Fibroblast of the aortic adventitia (primary cell): ENCODE measurements around the gene AIG1. TPM values are rescaled to one million over a fixed set of nuclear protein-coding genes. Genes with fewer than 3 reads are reported as not detected.

Experiments
- DNase-seq: peaks from one replicate; pipeline ENCODE4 v3.0.0-alpha.2; 2010; ENCODE audit warnings: low read depth
- H3K4me3 ChIP-seq: 2 replicates; pipeline ENCODE4 v1.5.1; 2011; ENCODE audit warnings: low read depth, mild to moderate bottlenecking, control low read depth, low read length, moderate library complexity
- total RNA-seq: library from RNA; depleted of rRNA; stranded (reverse); fragments of >200 nt; gene quantifications from 2 replicates; pipeline ENCODE4 v1.2.3, GENCODE V29; 2012; ENCODE audit warnings: low replicate concordance
- TF ChIP-seq, protein P1 (sequence below): IDR thresholded peaks from 2 replicates; pipeline ENCODE4 v1.5.1; 2011; ENCODE audit warnings: mild to moderate bottlenecking, low read length, control low read depth, inconsistent platforms; ENCODE audit not compliant: insufficient read depth

AIG1 gene
- total RNA-seq, 1 donor: 28.0 TPM

- H3K4me3 ChIP-seq: no peak overlapping the region
- DNase-seq: no peak
- TF ChIP-seq, protein P1, sequence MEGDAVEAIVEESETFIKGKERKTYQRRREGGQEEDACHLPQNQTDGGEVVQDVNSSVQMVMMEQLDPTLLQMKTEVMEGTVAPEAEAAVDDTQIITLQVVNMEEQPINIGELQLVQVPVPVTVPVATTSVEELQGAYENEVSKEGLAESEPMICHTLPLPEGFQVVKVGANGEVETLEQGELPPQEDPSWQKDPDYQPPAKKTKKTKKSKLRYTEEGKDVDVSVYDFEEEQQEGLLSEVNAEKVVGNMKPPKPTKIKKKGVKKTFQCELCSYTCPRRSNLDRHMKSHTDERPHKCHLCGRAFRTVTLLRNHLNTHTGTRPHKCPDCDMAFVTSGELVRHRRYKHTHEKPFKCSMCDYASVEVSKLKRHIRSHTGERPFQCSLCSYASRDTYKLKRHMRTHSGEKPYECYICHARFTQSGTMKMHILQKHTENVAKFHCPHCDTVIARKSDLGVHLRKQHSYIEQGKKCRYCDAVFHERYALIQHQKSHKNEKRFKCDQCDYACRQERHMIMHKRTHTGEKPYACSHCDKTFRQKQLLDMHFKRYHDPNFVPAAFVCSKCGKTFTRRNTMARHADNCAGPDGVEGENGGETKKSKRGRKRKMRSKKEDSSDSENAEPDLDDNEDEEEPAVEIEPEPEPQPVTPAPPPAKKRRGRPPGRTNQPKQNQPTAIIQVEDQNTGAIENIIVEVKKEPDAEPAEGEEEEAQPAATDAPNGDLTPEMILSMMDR: no peak
Measured at GRCh38 chr6:143093290-143093689, 32.6 kb downstream of the AIG1 start.

- no peak for DNase-seq
- TF ChIP-seq, protein P1: no peak
- H3K4me3 ChIP-seq: no peak overlapping the region
Measured at GRCh38 chr6:143096403-143096802, 35.7 kb downstream of the AIG1 start.

- DNase-seq: no peak
- TF ChIP-seq, protein P1: no peak
- H3K4me3 ChIP-seq: no peak overlapping the region
Measured at GRCh38 chr6:143097224-143097795, 36.6 kb downstream of the AIG1 start.

- no peak for DNase-seq
- H3K4me3 ChIP-seq: no peak overlapping the region
- TF ChIP-seq, protein P1: no peak
Measured at GRCh38 chr6:143098054-143098671, 37.5 kb downstream of the AIG1 start.

GRCh38 chr6:143099647-143100046 lies 39.0 kb downstream of the AIG1 start:
- DNase-seq: no peak
- no peak overlapping the region for H3K4me3 ChIP-seq
- TF ChIP-seq, protein P1: no peak

DNA sequence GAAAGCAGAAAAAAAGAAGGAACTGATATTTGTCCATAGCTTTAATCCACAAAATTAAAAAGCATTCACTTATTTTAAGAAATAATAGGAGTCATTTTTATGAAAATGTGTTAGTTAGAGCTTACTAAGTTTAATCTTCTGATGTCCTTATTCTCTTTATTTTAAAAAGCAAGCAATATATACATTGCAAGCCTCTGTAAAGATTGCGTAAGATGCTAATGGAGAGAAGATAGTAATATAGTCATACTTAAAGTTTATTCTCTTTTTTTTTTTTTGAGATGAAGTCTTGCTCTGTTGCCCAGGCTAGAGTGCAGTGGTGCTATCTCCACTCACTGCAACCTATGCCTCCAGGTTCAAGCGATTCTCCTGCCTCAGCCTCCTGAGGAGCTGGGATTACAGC lies 39.7 kb downstream of the AIG1 start:
- TF ChIP-seq, protein P1: no peak
- H3K4me3 ChIP-seq: no peak overlapping the region

GRCh38 chr6:143103916-143104315 lies 43.2 kb downstream of the AIG1 start:
- no peak for DNase-seq
- H3K4me3 ChIP-seq: no peak overlapping the region
- TF ChIP-seq, protein P1: no peak

More for the DNA sequence above, 39.7 kb downstream of the AIG1 start:
- DNase-seq: no peak
